GM18526 (cell line): ENCODE measurements around the gene SCAANT1.

Experiments used
- POLR2A ChIP-seq: IDR thresholded peaks from 3 replicates; pipeline ENCODE4 v1.6.1; 2011; ENCODE audit not compliant: insufficient read length; ENCODE audit errors: extremely low read depth

The SCAANT1 gene

DNA sequence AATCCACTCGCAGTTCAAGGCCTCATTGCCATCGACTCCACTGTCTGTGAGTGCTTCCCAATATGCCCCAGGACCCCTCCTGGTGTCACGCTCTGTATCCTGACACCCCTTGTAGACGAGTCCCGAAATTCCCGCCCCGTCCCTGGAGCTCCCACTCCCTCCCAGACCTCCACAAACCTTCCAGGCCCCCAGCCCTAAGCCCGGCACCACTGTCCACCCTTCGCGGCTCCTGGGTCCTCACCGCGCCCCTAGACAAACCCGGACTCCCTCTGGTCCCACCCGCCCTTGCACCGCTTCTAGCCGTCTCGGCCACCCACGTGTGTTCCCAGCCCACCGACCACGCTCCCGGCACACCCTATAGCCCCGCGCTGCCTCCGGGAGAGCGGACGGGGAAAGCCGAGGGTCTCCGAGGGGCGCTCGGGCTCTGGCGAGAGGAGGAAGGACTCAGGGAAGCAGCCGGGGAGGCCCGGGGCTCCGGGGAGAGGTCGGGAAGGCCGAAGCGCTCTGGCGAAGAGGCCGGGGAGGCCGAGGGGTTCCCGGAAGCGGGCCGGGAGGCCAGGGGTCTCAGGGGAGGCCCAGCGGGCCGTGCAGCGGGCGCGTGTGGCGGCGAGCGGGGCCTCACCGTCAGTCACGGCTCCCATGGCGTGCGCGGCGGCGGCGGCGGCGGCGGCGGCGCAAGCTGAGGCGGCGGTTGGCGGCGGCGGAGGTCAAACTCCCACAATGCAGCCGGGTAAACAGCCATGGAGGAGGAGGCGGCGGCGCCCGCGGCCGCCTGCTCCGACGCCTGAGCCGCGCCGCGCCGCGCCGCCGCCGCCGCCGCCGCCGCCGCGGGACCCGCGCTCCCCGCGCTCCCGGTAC, 48.8 kb downstream of the SCAANT1 start, which contains the start of the genes ATXN7 and THOC7:
Gene ATXN7, plus strand, starts transcription at position 718 of the 858 bp plus-strand sequence. CDS start 48,732 bp downstream, outside the sequence.
Gene THOC7, minus strand, starts transcription at position 656 of the 858 bp plus-strand sequence. Its CDS starts 15 bp downstream, at position 641.
- TF ChIP-seq POLR2A, result peak; percentile 29

DNA sequence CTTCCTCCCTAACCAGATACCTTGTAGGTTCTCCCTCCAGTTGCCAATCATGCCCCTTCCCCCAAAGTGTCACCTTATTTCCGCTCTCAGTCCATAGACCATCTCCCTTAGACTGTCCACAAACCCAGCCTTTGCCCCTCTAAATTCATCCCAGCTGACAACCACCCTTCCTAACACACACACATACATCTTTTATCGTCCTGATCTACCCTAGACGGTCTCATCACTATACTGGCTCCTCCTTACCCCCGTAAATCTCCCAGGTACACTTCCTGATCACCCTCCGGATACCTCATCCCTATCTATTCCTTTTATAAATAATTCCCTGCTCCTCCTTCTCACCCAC, 49.4 kb downstream of the SCAANT1 start:
- no peak for TF ChIP-seq POLR2A
